GM19023 (cell line): ENCODE data around the gene DHRS2.
"Not testable (repeated sequence)": the region's sequence is repeated elsewhere in the genome, so short reads cannot be mapped to it uniquely, and the experiment has no call there.

Experiments used
- ATAC-seq: cut with Tn5 transposase; IDR thresholded peaks from one replicate; pipeline ENCODE4 v1.9.1; 2021; ENCODE audit warnings: mild to moderate bottlenecking, moderate library complexity; ENCODE audit not compliant: unreplicated experiment

Gene DHRS2

GRCh38 chr14:23632461-23633159 lies 3.6 kb upstream of the DHRS2 start:
- no peak for ATAC-seq

- ATAC-seq, result no peak
Measured at GRCh38 chr14:23633160-23633701, 2.9 kb upstream of the DHRS2 start.

DNA sequence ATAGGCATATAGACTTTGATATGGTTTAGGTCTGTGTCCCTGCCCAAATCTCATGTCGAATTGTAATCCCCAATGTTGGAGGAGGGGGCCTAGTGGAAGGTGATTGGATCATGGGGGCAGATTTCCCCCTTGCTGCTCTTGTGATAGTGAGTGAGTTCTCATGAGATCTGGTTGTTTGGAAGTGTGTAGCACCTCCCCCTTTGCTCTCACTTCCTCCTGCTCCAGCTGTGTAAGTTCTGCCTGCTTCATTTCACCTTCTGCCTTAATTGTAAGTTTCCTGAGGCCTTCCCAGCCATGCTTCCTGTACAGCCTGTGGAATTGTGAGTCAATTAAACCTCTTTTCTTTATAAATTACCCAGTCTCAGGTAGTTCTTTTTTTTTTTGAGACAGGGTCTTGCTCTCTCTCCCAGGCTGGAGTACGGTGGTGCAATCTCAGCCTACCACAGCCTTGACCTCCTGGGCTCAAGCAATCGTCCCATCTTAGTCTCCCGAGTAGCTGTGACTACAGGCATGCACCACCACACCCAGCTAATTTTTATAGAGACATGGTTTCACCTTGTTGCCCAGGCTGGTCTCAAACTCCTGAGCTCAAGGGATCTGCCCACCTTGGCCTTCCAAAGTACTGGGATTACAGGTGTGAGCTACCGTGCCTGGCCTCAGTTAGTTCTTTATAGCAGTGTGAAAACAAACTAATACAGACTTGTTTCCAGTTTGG lies 1.3 kb upstream of the DHRS2 start:
- not testable (repeated sequence) for ATAC-seq

DNA sequence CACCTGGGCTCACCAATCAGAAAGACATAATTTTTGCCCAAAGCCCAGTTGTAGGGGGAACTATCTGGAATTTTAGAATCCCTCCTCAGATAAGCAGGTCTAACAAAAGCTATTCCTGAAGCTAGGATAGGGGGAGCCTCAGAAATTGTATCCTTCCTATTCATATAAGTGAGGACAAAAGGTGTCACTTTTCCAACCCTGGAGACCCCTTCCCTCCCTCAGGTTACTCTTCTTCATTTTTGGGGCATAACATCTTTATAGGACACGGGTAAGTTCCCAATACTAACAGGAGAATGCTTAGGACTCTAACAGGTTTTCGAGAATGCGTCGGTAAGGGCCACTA lies 1.1 kb downstream of the DHRS2 start:
- ATAC-seq, result not testable (repeated sequence)

DNA sequence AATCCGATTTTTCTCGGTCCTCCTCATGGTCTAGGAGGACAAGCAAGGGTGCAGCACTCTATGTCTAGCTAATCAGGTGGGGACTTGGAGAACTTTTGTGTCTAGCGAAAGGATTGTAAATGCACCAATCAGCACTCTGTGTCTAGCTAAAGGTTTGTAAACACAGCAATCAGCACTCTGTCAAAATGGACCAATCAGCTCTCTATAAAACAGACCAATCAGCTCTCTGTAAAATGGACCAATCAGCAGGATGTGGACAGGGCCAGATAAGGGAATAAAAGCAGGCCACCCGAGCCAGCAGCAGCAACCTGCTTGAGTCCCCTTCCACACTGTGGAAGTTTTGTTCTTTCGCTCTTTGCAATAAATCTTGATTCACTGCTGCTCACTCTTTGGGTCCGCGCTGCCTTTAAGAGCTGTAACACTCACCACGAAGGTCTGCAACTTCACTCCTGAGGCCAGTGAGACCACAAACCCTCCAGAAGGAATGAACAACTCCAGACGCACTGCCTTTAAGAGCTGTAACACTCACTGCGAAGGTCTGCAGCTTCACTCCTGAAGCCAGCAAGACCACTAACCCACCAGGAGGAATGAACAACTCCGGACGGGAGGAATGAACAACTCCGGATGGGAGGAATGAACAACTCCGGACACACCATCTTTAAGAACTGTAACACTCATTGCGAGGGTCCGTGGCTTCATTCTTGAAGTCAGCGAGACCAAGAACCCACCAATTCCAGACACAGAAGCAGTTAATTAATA lies 1.7 kb downstream of the DHRS2 start:
- ATAC-seq, result not testable (repeated sequence)

GRCh38 chr14:23638414-23639047 lies 2.4 kb downstream of the DHRS2 start:
- no peak for ATAC-seq

- no peak for ATAC-seq
Measured at GRCh38 chr14:23639048-23639890, 3.1 kb downstream of the DHRS2 start.

GRCh38 chr14:23639891-23640523 lies 3.8 kb downstream of the DHRS2 start:
- ATAC-seq, result no peak

- no peak for ATAC-seq
Measured at GRCh38 chr14:23640524-23641141, 4.5 kb downstream of the DHRS2 start.

GRCh38 chr14:23641180-23641914 lies 5.2 kb downstream of the DHRS2 start:
- ATAC-seq, result no peak

DNA sequence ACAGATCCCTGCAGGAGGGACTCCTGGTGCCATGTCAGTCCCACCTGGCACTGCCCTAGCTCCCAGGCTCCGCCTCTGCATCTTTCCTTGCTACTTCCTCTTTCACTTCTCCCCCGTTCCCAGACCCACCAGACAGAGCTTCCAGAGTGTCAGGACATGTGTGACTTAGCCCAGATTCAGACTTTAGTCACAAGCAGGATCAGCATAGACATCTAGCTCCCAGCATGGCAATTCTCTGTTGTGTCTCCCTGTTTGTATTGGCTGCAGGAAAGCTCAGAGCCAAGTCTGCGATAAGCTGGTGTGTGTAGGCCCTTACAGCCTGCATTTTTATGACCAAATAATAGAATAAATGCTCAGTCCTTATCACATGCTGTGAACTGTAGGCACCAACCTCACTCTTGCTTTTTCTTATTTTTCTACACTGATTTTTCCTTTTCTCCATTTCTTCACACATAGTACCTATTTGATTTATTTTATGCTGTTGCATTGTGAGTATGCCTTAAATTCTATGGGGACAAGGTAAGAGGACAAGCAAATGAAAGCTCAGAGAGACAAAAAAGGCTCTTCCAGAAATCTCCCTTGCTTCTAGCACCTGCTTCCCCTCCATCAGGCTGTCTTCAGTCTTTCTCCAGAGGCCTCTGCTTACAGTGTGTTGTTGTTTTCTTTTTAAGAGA lies 5.9 kb downstream of the DHRS2 start:
- no peak for ATAC-seq

- ATAC-seq, result no peak
Measured at GRCh38 chr14:23643533-23644194, 7.5 kb downstream of the DHRS2 start.

GRCh38 chr14:23644195-23644918 lies 8.2 kb downstream of the DHRS2 start:
- ATAC-seq, result no peak

DNA sequence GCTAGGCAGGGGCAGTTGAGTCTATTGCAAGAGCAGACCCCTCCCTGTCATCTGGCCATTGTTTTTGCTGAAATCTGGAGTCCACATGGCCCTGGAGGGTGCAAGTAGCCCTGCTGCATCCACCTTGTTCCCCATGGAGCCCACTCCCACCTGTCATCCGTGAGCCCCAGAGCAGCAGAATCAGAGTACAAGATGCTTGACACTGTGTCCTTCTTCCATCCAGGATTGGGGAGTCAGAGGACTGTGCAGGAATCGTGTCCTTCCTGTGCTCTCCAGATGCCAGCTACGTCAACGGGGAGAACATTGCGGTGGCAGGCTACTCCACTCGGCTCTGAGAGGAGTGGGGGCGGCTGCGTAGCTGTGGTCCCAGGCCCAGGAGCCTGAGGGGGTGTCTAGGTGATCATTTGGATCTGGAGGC lies 8.8 kb downstream of the DHRS2 start:
- ATAC-seq, result no peak

DNA sequence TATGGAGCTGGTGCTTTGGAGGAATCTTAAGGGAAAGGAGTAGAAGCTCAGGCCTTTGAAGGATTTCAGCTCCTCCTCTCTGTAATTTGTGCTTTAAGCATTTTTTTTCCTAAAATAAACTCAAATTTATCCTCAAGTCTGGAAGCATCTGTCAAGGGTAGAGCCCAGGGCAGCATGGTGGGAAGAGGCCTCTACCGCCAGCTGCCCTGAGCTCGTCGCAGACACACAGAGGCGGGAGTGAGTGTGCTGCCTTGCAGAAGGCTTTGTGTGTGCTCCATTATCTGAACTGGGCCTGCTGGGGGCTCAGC lies 9.3 kb downstream of the DHRS2 start:
- no peak for ATAC-seq

- no peak for ATAC-seq
Measured at GRCh38 chr14:23645812-23646647, 9.9 kb downstream of the DHRS2 start.
